NCI-H446 treated with DMSO at 0.1 percent for 48 hours (cell line): Measurements from ENCODE around the gene SFXN5.

Source experiments
- DNase-seq: peaks from one replicate; lab custom pipeline; 2025; lab: John Stamatoyannopoulos, UW

Gene SFXN5

DNA sequence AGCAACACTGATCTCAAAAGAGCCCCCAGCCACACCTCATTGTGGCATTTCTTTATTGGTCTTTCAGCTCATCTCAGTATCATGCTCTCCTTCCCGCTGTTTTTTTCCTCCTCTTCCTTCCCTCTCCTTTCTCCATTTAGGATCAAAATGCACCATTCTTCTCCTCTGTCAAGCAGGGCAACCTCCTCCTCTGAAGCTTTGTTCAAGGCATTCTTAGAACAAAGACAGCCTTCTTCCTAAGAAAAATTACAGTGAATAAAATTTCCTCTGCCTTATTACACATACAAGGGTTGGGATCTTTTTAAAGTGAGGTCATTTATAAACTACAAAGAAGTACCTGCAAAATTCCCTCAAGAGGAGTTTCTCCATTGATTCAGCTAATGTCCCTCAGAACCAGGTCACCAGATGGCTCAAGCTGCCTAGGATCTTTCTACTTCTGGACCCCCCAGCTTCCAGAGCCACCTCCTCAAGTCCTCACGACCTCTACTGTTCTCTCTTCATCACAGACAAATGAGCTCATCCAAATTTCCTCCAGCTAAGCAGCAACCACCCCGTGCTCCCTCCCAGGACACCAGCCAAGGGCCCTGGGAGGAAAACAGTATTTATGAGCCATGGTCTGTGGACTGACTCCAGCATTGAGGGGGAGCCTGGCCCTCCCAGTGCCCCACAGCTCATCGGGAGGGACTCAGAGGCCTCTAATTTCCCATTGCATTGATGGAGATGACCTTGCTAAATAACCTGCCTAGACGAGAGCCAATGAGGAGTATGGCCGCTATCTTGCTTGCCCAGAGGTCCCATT is 18.0 kb downstream of the SFXN5 start:
- DNase-seq, result no peak

DNA sequence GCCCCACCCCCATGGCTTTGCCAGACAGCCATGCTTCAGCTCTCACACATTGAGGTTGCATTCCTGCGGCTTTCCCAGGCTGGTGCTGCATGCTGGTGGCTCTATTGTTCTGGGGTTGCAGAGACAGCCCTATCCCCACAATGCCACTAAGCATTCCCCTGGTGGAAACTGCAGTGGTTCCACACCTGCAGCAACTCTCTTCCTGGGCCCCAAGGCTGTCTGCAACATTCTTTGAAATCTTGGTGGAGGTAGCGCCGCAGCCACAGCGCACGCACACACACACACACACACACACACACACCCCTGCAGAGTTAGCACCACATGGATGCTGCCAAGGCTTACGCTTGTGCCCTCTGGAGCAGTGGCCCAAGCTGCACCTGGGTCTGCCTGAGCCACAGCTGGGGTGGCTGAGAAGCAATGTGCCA is 21.4 kb downstream of the SFXN5 start:
- DNase-seq, result no peak

DNA sequence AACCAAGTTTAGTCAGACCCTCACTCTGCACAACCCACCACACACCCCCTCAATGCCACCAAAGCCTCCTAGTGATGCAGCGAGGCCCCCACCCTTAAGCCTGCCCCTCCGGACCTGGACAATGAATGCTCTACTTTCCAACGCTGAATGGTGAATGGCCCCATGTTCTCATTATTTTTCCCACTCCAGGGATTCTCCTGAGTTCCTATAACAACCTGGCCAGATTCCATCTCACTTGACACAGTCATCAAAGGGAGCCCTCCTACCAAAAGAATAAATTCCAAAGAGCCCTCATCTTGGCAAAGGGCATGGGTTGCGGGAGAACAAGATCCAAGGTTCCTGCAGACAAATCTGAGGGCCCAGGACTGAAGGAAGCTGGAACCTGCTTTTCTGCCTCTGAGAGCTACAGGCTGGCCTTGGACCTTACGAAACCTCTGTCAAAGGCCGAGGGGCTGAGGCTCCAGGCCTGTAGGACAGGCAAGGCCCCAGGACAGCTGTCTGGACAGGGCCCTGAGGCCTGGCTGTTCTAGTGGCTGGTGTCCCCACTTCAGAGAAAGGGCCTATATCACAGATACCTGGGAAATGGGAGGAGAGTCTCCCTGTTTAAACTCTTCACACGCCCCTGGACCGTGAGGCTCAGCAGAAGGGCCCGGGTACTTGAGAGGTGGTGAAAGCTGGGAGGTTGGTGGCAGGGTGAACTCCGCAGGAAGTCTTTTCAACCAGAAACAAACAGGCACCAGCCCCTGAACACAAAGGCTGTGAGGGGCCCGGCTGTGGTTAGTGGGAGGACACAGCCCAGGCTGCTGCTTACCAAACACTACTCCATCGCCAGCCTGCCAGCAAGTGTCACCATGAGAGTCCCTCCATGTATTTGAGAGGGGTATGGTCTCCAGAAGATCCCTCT is 27.3 kb downstream of the SFXN5 start:
- DNase-seq, result no peak

DNA sequence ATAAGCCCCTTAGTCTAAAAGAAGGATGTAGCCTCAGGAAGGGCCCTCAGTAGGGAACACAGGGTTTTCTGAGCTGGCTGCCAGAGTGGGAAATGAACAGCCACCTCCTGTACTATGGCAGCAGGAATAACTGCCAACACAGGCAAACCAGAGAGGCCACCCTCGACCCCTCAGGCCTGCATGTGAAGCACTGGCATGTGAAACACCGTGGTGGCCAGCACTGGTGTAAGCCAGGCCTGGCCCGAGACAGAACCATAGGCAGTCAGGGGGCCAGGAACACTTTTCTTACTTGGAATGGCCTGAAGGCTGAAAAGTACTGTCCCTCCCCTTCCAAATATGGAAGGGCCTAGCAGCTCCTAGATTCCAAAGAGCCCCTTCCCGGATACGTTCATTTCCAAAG is 28.2 kb downstream of the SFXN5 start:
- no peak for DNase-seq

DNA sequence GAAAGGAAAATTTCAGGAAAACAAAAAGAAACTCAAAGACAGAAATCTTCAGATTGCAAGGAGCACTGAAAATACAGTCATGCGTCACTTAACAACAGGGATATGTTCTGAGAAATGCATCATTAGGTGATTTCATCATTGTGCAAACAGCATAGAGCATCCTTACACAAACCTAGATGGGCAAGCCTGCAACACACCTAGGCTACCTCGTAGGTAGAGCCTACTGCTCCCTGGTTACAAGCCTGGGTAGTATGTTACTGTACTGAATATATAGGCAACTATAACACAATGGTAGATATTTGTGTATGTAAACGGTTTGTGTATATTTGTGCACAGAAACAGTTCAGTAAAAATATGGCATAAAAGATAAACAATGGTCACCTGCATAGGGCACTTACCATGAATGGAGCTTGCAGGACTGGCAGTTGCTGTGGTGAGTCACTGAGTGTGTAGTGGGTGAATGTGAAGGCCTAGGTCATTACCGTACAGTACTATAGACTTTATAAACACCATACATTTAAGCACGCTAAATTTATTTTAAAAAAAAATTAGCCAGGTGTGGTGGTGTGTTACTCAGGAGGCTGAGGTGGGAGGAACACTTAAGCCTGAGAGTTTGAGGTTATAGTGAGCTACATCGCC is 33.4 kb downstream of the SFXN5 start:
- DNase-seq, result no peak

DNA sequence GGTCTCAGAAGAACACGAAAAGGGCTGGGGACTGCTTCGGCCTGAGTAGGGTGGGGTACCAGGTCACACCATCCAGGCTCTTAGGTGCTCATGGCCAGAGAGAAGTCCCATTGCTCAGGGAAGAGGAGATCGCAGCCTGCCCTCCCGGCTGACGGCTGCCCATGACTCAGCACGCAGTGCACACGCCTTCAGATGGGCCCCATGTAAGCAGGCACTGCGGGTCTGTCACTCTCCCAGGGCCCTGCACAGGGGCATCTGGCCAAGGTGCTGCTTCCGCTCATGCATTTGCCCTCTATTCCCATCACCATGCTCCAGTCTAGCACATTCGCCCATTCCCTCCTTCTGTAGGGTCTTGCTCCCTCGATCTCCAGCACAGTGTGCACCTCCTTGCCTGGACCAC is 34.7 kb downstream of the SFXN5 start:
- DNase-seq, result no peak

DNA sequence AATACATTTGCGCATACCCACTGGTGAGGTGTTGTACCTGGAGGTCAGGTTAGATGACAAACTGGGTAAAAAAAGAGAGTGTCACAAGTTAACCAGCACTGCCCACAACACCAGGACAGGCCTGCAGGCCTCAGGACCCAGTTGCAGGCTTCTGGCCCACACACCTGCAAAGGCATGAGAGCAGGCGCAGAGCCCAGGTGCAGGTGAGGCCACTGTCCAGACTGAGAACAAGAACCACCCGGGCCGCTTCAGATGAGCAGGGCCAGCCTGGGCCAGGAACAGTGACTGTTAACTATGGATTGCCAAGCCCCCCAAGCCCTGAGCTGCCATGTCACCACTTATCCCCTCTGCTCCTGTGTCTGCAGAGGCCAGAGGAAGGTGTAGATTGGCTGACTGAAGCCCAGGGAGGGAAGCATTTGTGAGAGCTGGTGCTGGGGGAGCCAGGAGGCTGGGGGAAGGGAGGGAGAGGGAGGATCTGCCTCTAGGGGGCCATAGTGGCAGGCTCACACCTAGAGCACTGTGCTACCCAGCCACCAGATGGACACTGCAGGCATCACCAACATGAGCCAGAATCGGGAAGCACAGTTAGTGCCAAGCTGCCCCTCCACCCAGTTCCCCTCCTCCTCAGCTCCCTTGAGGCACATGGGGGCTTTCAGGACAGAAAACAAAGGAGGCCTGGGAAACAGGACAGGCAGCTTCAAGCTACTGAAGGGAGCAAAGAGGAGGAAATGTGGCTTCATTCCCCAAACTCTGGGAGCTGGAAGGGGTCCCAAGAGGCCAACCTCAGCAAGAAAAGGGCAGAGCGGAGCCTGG is 35.4 kb downstream of the SFXN5 start:
- no peak for DNase-seq

DNA sequence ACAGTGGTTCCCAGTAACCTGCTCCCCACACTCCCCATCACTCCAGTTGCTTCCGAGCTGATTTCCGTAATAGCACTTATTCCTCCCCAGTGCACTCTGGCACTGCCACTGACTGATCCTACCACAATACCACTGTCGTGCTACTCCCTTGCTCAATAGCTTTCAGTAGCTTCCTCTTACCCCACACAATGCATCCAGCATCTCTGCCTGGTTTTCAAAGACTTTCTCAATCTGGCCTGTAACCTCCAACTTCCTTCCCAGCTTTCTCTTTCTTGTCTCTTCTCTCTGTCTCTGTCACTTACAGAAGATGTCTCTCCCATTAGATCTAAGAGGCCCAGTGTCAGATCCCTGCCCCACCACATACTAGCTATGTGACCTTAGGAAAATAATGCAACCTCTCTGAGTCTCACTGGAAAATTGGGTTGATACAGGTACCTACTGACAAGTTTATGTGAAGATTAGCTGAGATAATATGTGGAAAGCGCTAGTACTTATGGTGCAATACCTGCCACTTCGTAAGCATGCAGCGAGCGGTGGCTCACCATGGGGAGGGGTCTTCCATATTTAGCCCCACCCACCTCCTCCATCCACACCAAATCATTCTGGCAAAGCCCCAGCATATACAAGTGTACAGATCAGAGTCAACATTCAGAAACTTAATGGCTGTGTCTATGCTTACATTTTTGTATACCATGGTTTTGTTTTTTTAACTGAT is 36.7 kb downstream of the SFXN5 start:
- no peak for DNase-seq

DNA sequence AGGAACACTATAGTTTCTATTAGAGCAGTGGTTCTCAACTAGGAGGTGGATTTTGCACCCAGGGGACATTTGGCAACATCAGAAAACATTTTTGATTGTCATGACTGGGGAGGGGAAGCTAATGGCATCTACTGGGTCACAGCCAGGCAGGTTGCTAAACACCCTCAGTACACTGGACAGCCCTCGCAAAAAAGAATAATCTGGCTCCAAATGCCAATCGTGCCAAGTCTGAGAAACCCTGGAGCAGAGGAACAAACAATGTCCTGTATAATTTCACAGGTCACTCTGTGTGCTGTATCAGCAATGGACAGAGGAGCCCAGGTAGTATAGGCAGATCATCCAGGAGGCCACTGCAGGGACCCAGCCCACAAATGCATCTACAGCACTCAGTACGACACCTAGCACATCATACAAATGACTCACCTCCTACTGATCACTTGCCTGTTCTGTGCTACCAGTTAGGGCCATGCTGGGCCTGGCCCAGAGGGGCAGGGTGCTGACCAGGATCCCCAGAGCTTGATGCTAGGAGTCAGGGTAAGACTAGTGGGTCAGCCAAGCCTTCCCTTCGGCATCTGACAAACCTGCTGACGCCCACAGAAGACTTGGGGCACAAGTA is 37.6 kb downstream of the SFXN5 start:
- DNase-seq, result no peak

DNA sequence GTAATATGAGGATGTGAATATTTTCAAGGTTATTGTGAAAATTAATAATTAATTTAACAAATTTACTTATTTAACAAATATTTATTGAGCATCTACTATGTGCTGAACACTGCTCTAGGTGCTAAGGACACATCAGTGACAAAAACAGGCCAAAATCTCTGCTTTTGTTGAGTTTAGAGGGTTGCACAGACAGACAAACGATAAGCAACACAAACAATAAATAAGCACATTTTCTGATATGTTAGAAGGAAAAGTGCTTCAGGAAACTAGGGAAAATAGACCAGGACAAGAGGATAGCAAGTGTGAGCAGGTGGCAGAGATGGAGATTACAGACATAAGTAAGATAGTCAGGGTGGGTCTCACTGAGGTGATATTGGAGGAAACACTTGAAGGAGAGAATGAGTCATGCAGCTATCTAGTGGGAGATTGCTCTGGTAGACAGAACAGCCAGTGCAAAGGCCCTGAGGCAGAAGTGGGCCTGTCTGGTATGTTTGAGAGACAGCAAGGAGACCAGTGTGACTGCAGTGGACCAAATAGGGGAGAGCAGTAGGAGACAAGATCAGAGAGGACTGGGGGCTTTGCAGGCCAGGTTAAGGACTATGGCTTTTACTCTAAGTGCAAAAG is 38.3 kb downstream of the SFXN5 start:
- no peak for DNase-seq

DNA sequence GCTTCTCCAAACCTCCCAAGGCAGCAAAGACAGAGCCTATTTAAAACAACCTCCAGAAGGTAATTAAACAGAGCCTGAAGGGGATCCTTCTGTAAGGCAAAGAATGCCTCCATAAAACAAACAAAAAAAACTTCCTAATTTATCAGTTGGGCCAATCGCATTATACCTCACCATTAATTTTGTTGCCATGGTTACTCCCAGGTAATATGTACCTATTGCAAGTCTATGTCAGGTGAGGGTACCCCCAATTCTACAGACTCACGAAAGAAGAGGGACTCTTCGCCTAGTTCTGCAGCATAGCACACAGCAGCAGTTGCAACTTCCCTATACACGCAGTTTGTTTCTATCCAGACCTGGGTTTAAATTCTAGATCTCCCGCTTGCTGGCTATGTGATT is 38.8 kb downstream of the SFXN5 start:
- DNase-seq, result no peak

DNA sequence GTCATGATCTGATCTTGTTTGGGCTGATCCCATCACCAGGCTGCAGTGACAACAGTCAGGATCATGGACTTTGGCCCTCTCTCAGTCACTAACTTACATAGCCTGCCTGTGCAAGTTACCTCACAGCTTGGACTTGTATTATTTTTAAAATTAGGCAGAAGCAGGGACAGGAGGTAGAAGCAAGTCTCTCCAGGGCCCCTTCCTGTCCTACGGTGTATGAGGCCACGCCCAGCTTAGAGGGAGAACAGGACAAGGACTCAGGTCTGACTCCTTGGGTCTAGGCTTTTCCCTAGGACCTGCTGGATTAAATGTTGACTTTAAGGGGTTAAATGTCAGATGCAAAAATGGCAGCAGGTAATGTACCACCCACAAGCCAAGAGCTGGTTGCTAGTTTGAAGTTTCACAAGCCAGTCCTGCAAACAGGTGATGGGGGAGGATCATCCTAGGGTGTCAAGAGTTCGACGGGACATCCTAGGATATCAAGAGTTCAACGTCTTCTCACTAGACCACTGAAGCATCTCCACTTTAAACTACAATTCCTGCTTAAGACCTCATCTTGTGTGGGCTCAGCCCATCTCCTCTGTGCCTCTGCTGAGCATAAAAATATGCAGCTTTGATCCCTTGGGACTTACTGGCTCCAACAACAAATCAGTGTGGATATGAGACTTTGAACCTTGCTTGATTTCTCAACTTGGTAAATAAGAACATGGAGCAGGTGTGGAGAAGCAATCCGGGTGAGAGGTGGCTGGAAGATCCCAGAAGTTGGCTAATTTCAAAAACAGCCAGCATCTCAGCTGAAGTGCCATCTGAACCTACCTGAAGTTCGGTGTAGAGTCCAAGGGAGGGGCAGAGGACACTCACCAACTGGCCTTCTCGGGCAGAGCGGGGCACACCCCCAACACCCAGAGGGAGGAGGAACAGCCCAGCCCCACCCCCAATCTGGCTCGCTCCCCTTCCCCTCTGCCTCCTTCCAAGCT is 39.5 kb downstream of the SFXN5 start:
- no peak for DNase-seq

DNA sequence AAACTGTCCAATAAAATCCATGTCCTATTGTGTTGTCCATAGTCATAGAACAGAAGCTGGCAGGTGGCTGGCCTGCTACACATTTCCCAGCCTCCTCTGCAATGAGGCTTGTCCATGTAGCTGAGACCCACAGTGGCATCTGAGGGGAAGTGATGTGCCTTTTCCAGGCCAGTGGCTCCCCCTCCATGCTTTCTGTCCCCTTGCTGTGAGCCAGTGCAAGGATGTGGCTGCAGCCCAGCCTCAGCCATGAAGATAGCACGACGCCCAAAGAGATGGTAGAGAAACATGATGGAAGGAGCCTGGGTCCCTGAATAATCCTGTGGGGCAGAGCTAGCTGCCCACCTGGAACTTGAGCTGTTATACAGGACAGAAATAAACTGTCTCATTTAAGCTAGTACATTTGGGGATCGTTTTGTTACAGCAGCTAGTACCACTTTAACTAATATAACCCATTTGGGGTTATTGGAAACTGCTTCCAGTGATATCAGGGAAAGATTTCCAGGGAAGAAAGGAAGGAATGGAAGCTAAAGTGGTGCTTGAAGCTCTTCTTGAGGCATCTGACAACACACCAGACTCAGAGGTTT is 40.3 kb downstream of the SFXN5 start:
- no peak for DNase-seq

DNA sequence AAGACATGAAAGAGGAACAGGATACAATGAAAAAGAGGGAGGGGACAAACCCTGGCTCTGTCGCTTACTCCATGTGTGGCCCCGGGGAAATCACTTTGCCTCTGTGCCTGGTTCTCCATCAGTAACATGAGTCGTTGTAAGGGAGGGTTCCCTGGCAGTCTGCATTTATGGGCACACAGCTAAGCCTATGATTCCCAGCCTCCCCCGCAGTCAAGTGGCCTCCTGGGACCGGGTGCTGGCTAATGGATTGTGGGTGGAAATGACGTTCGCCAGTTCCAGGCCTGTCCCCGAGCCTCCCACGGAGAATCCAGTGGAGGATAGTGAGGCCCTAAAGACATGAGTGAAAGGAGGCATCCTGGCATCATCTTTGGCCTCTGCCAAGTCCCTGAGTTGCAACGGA is 42.7 kb downstream of the SFXN5 start:
- no peak for DNase-seq

DNA sequence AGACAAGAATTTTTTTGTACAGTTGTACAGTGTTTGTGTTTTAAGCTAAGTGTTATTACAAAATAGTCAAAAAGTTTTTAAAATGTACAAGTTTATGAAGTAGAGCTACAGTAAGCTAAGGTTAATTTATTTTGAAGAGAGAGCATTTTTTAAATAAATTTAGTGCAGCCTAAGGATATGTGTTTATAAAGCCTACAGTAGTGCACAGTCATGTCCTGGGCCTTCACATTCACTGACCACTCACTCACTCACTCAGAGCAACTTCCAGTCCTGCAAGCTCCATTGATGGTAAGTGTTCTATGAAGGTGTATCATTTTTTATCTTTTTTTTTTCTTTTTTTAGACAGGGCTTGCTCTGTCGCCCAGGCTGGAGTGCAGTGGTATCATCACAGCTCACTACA is 44.2 kb downstream of the SFXN5 start:
- no peak for DNase-seq

DNA sequence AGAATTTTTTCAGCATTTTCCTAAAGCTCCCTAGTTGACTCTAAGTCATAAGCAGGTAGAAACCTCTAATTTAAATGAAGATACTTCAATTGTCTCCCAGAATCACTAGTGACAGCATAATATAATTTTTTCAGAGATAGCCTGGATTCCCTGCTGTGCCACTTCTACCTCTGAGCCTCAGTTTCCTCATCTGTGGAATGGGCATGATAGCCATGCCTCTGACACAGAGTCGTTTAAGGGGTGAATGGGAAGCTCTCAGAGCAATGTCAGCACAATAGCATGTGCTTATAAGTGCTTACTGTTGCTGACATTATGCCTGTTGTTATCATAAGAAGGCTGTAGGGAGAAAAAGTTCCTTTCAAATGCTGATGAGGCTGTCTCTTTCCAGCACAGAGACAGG is 48.0 kb downstream of the SFXN5 start:
- DNase-seq, result no peak

DNA sequence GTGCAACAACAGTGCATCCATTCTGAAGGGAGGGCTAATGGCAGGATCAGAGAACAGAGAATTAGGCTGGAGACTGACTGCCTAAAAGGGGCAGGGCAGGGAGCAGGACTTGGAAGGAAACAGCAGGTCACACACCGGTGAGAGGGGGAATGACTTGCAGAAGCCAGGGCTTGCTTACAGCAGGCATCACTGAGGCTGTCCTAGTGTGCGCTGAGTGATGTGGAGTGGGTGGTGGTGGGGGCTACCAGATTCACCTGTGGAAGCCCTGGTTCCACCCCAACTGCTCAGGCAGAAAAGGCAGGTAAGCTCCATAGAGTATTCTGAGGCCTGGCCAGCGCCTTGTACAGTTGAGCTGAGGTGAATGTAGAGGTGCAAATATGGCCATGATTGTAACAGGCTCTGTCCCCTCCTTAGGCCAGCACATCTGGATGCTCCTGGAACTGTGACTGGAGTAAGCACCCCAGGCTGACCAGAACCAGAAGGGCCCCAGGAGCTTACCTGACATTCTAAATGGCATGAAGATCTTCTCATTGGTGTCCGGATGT is 49.4 kb downstream of the SFXN5 start:
- DNase-seq, result no peak

DNA sequence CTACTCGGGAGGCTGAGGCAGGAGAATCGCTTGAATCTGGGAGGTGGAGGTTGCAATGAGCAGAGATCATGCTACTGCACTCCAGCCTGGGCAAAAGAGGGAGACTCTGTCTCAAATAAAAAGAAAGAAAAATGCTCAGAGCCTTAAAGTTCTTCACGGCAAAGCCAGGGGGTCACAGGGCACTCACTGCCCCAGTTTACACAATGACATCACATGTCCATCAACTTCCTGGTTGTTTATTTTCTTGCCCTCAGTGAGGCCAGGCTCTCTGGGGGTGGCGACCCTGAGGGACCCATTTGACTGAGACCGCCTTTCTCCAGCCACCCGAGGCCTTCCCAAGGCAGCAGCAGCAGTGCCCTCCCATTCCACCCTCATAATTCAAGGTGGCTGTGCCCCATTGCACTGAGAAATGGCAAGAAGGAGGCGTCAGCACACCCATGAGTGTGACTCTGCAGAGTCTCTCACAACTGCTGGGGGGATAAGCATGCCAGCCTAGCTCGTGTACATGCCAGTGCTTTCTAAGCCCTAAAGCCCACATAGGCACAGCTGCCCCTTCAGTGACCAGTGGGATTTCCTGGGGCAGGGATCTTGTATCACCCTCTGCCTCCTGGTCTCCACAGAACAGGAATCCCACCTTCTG is 50.0 kb downstream of the SFXN5 start:
- no peak for DNase-seq
